PFSK-1 (cell line): ENCODE data around the gene PRELID3B.

Experiments used
- FOXP2 ChIP-seq: optimal IDR thresholded peaks from 2 replicates; pipeline ENCODE3; 2011; ENCODE audit warnings: borderline replicate concordance, control low read depth, inconsistent platforms; ENCODE audit not compliant: insufficient read depth; ENCODE audit errors: extremely low read length, extremely low read depth
- POLR2AphosphoS5 ChIP-seq: IDR thresholded peaks from 2 replicates; pipeline ENCODE4 v1.6.1; 2012; ENCODE audit warnings: low read depth, mild to moderate bottlenecking, control low read depth, low read length, moderate library complexity
- SIN3A ChIP-seq: IDR thresholded peaks from 2 replicates; pipeline ENCODE4 v1.6.1; 2012; ENCODE audit warnings: mild to moderate bottlenecking, low read length, moderate library complexity, borderline replicate concordance; ENCODE audit not compliant: insufficient read depth
- TAF1 ChIP-seq: IDR thresholded peaks from 2 replicates; pipeline ENCODE4 v1.6.1; 2012; ENCODE audit warnings: low read length, control low read depth, borderline replicate concordance; ENCODE audit not compliant: insufficient read depth
- TF ChIP-seq, protein P1 (sequence below), 2 experiments: IDR thresholded peaks; 2 replicates each; pipeline versions ENCODE4 v1.6.1 to v1.8.0; 2011 to 2012; ENCODE audit warnings: low read depth in 2 of 2, low read length in 2 of 2, control low read depth in 1 of 2, inconsistent platforms in 1 of 2, mild to moderate bottlenecking in 1 of 2, moderate library complexity in 1 of 2; ENCODE audit not compliant: insufficient read depth in 1 of 2

PRELID3B gene

DNA sequence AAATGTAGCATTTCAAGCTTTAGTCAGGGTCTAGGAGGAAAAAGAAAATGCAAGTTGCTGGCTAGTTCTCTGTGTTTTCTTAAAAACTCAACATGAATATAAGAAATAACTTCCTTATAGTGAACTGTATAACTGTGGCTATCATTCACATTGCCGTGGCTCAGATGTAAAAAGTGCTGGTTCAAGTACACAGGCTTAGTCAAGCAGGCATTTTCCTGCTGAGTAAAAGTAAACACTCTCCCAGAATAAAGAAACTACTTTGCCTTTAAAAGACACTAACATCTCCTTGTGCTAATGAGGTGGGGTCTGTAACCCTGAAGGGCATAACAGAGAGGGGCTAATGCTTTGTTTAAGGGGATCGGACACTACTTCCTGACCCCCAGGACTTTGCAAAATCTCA is 13.8 kb downstream of the PRELID3B start:
- TF ChIP-seq, protein P1, sequence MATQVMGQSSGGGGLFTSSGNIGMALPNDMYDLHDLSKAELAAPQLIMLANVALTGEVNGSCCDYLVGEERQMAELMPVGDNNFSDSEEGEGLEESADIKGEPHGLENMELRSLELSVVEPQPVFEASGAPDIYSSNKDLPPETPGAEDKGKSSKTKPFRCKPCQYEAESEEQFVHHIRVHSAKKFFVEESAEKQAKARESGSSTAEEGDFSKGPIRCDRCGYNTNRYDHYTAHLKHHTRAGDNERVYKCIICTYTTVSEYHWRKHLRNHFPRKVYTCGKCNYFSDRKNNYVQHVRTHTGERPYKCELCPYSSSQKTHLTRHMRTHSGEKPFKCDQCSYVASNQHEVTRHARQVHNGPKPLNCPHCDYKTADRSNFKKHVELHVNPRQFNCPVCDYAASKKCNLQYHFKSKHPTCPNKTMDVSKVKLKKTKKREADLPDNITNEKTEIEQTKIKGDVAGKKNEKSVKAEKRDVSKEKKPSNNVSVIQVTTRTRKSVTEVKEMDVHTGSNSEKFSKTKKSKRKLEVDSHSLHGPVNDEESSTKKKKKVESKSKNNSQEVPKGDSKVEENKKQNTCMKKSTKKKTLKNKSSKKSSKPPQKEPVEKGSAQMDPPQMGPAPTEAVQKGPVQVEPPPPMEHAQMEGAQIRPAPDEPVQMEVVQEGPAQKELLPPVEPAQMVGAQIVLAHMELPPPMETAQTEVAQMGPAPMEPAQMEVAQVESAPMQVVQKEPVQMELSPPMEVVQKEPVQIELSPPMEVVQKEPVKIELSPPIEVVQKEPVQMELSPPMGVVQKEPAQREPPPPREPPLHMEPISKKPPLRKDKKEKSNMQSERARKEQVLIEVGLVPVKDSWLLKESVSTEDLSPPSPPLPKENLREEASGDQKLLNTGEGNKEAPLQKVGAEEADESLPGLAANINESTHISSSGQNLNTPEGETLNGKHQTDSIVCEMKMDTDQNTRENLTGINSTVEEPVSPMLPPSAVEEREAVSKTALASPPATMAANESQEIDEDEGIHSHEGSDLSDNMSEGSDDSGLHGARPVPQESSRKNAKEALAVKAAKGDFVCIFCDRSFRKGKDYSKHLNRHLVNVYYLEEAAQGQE (IDR thresholded peaks at IDR 0.05; ENCODE audit: insufficient read depth in 1 of 2, low read depth in 2 of 2, low read length in 2 of 2): no peak
- TF ChIP-seq TAF1 (no peak), FOXP2 (no peak), SIN3A (no peak), POLR2AphosphoS5 (no peak)

DNA sequence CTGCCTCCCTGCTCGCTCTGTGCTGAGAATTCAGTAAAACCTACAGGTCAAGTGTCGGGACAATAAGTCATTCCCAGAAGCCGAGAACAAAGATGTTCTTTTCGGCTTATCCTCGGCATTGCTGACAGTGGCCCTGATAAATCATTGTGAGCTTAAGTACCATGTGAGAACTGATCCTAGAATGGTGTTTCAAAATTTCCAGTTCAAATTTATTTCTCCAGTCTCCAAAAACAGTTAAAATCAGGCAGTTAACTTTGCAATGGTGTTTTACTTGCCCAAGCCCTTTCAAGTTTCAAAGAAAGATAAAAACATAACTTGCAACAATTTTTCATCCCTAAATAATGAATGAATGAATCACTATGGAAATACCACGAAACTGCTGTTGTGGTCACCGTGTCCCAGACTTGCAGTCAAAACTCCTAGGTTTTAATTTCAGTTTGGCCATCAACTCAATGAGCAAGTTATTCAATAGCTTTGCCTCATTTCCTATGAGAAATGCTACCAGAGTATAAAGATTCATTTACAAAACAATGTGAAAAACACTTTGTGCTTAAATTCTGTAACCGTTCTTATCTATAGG is 14.8 kb downstream of the PRELID3B start:
- TF ChIP-seq, protein P1 (IDR thresholded peaks at IDR 0.05; ENCODE audit: insufficient read depth in 1 of 2, low read depth in 2 of 2, low read length in 2 of 2): no peak

DNA sequence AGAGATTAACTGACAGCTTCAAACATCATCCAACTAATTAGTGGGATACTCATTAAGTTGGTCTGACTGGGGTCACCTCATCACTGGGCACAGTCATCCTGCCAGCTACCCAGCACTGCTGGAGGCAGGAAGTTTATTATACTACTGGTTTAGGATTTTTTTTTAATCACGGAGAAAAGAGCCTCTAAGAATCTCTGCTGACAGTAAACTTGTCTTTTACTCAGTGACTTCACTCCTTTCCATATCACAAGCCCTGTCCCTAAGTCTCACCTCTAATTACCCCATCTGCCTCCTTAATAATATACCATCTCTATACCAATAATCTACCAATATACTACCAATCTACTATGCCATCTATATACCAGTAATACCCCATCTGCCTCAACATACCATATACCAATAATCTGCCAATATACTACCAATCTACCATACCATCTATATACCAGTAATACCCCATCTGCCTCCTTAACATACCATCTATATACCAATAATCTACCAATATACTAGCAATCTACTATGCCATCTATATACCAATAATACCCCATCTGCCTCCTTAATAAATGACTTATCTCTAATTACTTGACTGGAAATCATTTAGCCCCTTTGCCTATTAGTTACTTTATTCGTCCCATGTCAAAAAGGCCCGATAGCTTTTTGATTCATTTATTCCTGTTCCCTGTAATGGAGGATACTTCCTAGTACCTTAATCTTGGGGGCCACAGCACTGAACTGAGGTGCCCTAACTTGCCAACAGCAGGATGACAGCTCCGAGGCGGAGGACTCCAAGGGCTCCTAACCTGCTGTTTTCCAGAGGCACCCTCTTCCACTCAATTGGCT is 15.5 kb downstream of the PRELID3B start:
- TF ChIP-seq TAF1 (no peak), SIN3A (no peak), FOXP2 (no peak), POLR2AphosphoS5 (no peak)
- TF ChIP-seq, protein P1 (IDR thresholded peaks at IDR 0.05; ENCODE audit: insufficient read depth in 1 of 2, low read depth in 2 of 2, low read length in 2 of 2): no peak

DNA sequence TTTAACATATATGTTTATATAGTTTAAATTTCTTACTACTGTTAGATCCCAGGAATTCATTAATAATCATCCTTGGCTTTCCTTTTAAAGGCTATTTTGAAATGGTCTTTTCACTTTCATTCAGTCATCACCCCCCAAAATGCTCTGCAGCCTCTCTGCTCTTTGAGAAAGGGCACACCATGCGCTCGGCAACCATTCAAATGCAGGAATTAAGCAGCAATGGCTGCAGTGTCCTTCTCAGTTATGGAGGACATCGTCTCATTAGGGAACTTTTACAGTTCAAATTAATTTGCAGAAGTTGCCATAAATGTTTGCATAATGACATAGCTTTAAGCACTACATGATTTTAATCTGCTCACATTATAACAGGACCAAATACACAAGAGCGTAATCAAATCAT is 17.1 kb downstream of the PRELID3B start:
- TF ChIP-seq POLR2AphosphoS5: no peak
- TF ChIP-seq TAF1: no peak
- TF ChIP-seq, protein P1 (IDR thresholded peaks at IDR 0.05; ENCODE audit: insufficient read depth in 1 of 2, low read depth in 2 of 2, low read length in 2 of 2): no peak
- TF ChIP-seq SIN3A: no peak
- TF ChIP-seq FOXP2: no peak

DNA sequence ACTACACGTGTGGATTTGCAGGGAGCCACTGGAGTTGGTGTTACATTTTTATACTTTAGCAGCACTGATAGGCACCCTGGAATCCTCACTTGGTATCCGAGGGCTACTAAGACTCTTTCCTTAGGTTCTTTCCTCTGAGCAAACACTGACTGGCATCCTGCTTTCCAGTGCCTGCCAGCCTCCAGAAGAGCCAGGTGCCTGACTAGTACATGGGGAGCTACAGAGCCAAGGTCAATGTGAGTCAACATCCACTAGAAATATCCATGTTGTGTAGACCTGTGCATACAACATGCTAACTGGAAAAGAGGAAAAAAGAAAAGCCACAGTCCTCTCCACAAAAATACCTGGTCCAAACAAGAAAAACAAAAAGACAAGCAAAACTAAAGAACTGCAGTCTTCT is 17.5 kb downstream of the PRELID3B start:
- TF ChIP-seq, protein P1 (IDR thresholded peaks at IDR 0.05; ENCODE audit: insufficient read depth in 1 of 2, low read depth in 2 of 2, low read length in 2 of 2): no peak
- no peak for TF ChIP-seq POLR2AphosphoS5
- no peak for TF ChIP-seq SIN3A
- no peak for TF ChIP-seq FOXP2
- TF ChIP-seq TAF1: no peak
